Measurements from ENCODE around the gene IKBIP.

DNA sequence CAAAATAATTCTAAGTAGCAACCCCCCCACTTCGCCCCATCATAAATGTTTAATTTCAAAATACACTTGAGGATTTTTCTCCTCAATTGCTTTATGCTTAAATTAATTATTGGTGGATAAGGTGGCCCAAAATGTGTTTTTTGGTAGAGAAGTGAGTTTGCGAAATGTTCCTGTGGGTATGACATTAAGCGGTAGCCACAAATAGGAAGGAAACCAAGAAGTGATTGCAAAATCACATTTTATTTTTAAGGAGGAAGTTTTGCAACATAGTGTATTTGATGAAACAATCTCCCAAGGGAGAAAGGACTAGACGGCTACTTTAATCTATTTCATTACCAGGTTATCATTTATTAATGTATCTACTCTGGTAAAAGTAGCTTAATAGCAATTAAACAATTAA is 25.6 kb downstream of the IKBIP start:
- TF ChIP-seq POLR2A (IDR thresholded peaks at IDR 0.05; ENCODE audit: low read depth, low read length), result no peak
- no peak for TF ChIP-seq TAF1 (IDR thresholded peaks at IDR 0.05; ENCODE audit: borderline replicate concordance, low read depth, low read length)
- TF ChIP-seq POLR2AphosphoS5 (IDR thresholded peaks at IDR 0.05; ENCODE audit: low read depth, low read length), result no peak
